Loucy (cell line): ENCODE measurements around the gene GDPD1.

Source experiments
- H2AFZ ChIP-seq: fragments of 200-600 bp; sonication (generic); 2 replicates; pipeline ENCODE4 v1.6.0; 2016; ENCODE audit warnings: antibody characterized with exemption, mild to moderate bottlenecking, low read length, moderate library complexity
- H3F3A ChIP-seq: fragments of 200-600 bp; 2 replicates; pipeline ENCODE4 v1.6.0; 2016; ENCODE audit warnings: antibody characterized with exemption, low read depth, mild to moderate bottlenecking
- H3K27me3 ChIP-seq: fragments of 200-600 bp; sonication (generic); 2 replicates; pipeline ENCODE4 v1.6.1; 2014; ENCODE audit warnings: low read length, mild to moderate bottlenecking; ENCODE audit not compliant: insufficient read depth, poor library complexity, severe bottlenecking
- H3K36me3 ChIP-seq: fragments of 200-600 bp; sonication (generic); 2 replicates; pipeline ENCODE4 v1.6.1; 2016; ENCODE audit warnings: low read length; ENCODE audit not compliant: insufficient read depth
- H3K4me1 ChIP-seq: fragments of 200-600 bp; sonication (generic); 2 replicates; pipeline ENCODE4 v1.5.1; 2014; ENCODE audit warnings: low read length, mild to moderate bottlenecking; ENCODE audit not compliant: insufficient read depth, poor library complexity, severe bottlenecking
- H3K4me2 ChIP-seq: fragments of 200-600 bp; sonication (generic); 2 replicates; pipeline ENCODE4 v1.6.0; 2014; ENCODE audit warnings: antibody characterized with exemption, low read length, low read depth, mild to moderate bottlenecking; ENCODE audit not compliant: poor library complexity, severe bottlenecking
- H3K4me3 ChIP-seq: fragments of 200-600 bp; sonication (generic); 2 replicates; pipeline ENCODE4 v1.5.1; 2014; ENCODE audit warnings: low read length, mild to moderate bottlenecking, mixed read lengths; ENCODE audit not compliant: poor library complexity, severe bottlenecking
- H3K79me2 ChIP-seq: fragments of 200-600 bp; sonication (generic); 2 replicates; pipeline ENCODE4 v1.6.1; 2014; ENCODE audit warnings: low read length; ENCODE audit not compliant: insufficient read depth
- H3K9ac ChIP-seq: fragments of 200-600 bp; sonication (generic); 2 replicates; pipeline ENCODE4 v1.6.0; 2014; ENCODE audit warnings: mild to moderate bottlenecking, low read depth, low read length, moderate library complexity; ENCODE audit not compliant: poor library complexity, severe bottlenecking
- H3K9me2 ChIP-seq: fragments of 200-600 bp; sonication (generic); replicated peaks from 2 replicates; pipeline ENCODE4 v1.6.1; 2016; ENCODE audit warnings: low read depth, low read length, mixed read lengths
- H3K9me3 ChIP-seq: fragments of 200-600 bp; sonication (generic); 2 replicates; pipeline ENCODE4 v1.6.1; 2014; ENCODE audit warnings: mild to moderate bottlenecking, antibody characterized with exemption, low read length, low read depth; ENCODE audit not compliant: insufficient read depth
- H4K20me1 ChIP-seq: fragments of 200-600 bp; sonication (generic); 2 replicates; pipeline ENCODE4 v1.6.0; 2014; ENCODE audit warnings: antibody characterized with exemption, low read length, mild to moderate bottlenecking; ENCODE audit not compliant: insufficient read depth, poor library complexity, severe bottlenecking
- CTCF ChIP-seq: fragments of 200-600 bp; sonication (generic); conservative IDR thresholded peaks from 2 replicates; pipeline ENCODE4 v1.5.1; 2014; ENCODE audit warnings: mild to moderate bottlenecking, antibody characterized with exemption, low read length
- EZH2phosphoT487 ChIP-seq: fragments of 200-600 bp; IDR thresholded peaks from 2 replicates; pipeline ENCODE4 v1.6.1; 2018; ENCODE audit warnings: antibody characterized with exemption, mild to moderate bottlenecking, moderate library complexity, borderline replicate concordance

GDPD1 gene

GRCh38 chr17:59234631-59235030, 14.3 kb downstream of the GDPD1 start:
- Histone ChIP-seq H2AFZ (peak overlapping the region; percentile 46; the same call in 1 of the 2 replicates), H3K36me3 (no peaks in the 10 kb centered on the region), H3K4me3 (peak overlapping the region; percentile 37), H3K4me2 (peak overlapping the region; percentile 42), H3K4me1 (no peaks in the 10 kb centered on the region), H3K9me2 (no peaks in the 10 kb centered on the region), H4K20me1 (no peaks in the 10 kb centered on the region), H3F3A (no peaks in the 10 kb centered on the region), H3K79me2 (no peaks in the 10 kb centered on the region), H3K27me3 (no peaks in the 10 kb centered on the region), H3K9ac (no peak overlapping the region), H3K9me3 (no peaks in the 10 kb centered on the region)
- TF ChIP-seq EZH2phosphoT487 (no peak), CTCF (no peak)

GRCh38 chr17:59238906-59239305, 18.6 kb downstream of the GDPD1 start:
- Histone ChIP-seq H2AFZ (no peak overlapping the region), H3K9ac (no peak overlapping the region)

GRCh38 chr17:59244081-59244480, 23.8 kb downstream of the GDPD1 start:
- Histone ChIP-seq H3F3A (no peaks in the 10 kb centered on the region), H3K36me3 (no peaks in the 10 kb centered on the region), H3K4me2 (no peak overlapping the region), H3K27me3 (no peaks in the 10 kb centered on the region), H3K4me3 (no peak overlapping the region), H3K79me2 (no peaks in the 10 kb centered on the region), H3K4me1 (no peaks in the 10 kb centered on the region), H3K9ac (no peak overlapping the region), H4K20me1 (no peaks in the 10 kb centered on the region), H3K9me2 (no peaks in the 10 kb centered on the region), H2AFZ (no peak overlapping the region), H3K9me3 (no peaks in the 10 kb centered on the region)
- TF ChIP-seq CTCF = no peak
- TF ChIP-seq EZH2phosphoT487 = no peak

More at GRCh38 chr17:59238906-59239305, 18.6 kb downstream of the GDPD1 start:
- Histone ChIP-seq H3K9me2 (no peaks in the 10 kb centered on the region), H3K4me1 (no peaks in the 10 kb centered on the region), H3K27me3 (no peaks in the 10 kb centered on the region), H3K36me3 (no peaks in the 10 kb centered on the region), H3K4me3 (no peak overlapping the region), H3F3A (no peaks in the 10 kb centered on the region), H3K9me3 (no peaks in the 10 kb centered on the region), H3K4me2 (no peak overlapping the region), H4K20me1 (no peaks in the 10 kb centered on the region), H3K79me2 (no peaks in the 10 kb centered on the region)
- TF ChIP-seq CTCF (no peak), EZH2phosphoT487 (no peak)
